ENCODE measurements around the gene NPTN.

Gene NPTN

DNA sequence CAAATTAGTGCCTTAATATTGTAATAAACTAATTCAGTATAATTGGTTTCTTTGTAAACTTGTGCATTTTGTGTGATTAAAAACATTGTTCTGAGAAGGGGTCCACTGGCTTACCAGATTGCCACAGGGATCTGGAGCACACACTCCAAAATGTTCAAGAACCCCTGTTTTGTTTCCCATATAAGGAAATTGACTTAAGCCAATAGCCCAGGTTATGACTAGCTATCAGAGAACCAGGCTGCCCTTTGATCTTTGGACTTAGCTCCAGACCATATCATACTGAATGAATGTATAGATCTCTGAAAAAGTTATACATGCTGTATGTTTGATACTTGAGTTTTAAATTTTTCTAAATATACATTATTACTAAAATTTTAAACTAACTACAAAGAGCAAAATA, 91.7 kb downstream of the NPTN start:
- H3K9me3 ChIP-seq (ENCODE audit: low read length) = no peaks in the 10 kb centered on the region
- no peak for TF ChIP-seq EZH2 (IDR thresholded peaks at IDR 0.05; ENCODE audit: borderline replicate concordance, low read length)
- no peak for TF ChIP-seq CTCF (IDR thresholded peaks at IDR 0.05; ENCODE audit: low read length)
- no peak overlapping the region for H3K4me3 ChIP-seq (ENCODE audit: low read depth, low read length, poor library complexity, severe bottlenecking)
- no peak overlapping the region for H3K27ac ChIP-seq (ENCODE audit: low read depth, low read length, poor library complexity, severe bottlenecking)
- H4K20me1 ChIP-seq (ENCODE audit: insufficient read depth, low read length) = no peaks in the 10 kb centered on the region
- H3K79me2 ChIP-seq (ENCODE audit: insufficient read depth, low read length) = no peaks in the 10 kb centered on the region
- no peaks in the 10 kb centered on the region for H3K27me3 ChIP-seq (ENCODE audit: insufficient read depth, low read length)
- H3K9ac ChIP-seq (ENCODE audit: low read length) = no peak overlapping the region
- no peaks in the 10 kb centered on the region for H3K4me1 ChIP-seq (ENCODE audit: insufficient read depth, low read length, severe bottlenecking)
- H3K4me2 ChIP-seq (ENCODE audit: low read length) = no peak overlapping the region
- H3K36me3 ChIP-seq (ENCODE audit: insufficient read depth, low read length) = no peaks in the 10 kb centered on the region
- H3F3A ChIP-seq (ENCODE audit: insufficient read depth, low read length) = no peaks in the 10 kb centered on the region
- H2AFZ ChIP-seq (ENCODE audit: low read length) = no peak overlapping the region
- H3K9me2 ChIP-seq (ENCODE audit: low read depth, low read length) = no peaks in the 10 kb centered on the region

GRCh38 chr15:73540161-73540560, 93.0 kb downstream of the NPTN start:
- Histone ChIP-seq H3K9me2 (ENCODE audit: low read depth, low read length) (no peaks in the 10 kb centered on the region), H3F3A (ENCODE audit: insufficient read depth, low read length) (no peaks in the 10 kb centered on the region), H4K20me1 (ENCODE audit: insufficient read depth, low read length) (no peaks in the 10 kb centered on the region), H3K4me3 (ENCODE audit: low read depth, low read length, poor library complexity, severe bottlenecking) (no peak overlapping the region), H3K36me3 (ENCODE audit: insufficient read depth, low read length) (no peaks in the 10 kb centered on the region), H3K4me2 (ENCODE audit: low read length) (no peak overlapping the region), H3K27ac (ENCODE audit: low read depth, low read length, poor library complexity, severe bottlenecking) (no peak overlapping the region), H3K79me2 (ENCODE audit: insufficient read depth, low read length) (no peaks in the 10 kb centered on the region), H3K27me3 (ENCODE audit: insufficient read depth, low read length) (no peaks in the 10 kb centered on the region), H3K4me1 (ENCODE audit: insufficient read depth, low read length, severe bottlenecking) (no peaks in the 10 kb centered on the region), H2AFZ (ENCODE audit: low read length) (no peak overlapping the region), H3K9me3 (ENCODE audit: low read length) (no peaks in the 10 kb centered on the region), H3K9ac (ENCODE audit: low read length) (no peak overlapping the region)
- no peak for TF ChIP-seq CTCF (IDR thresholded peaks at IDR 0.05; ENCODE audit: low read length)
- no peak for TF ChIP-seq EZH2 (IDR thresholded peaks at IDR 0.05; ENCODE audit: borderline replicate concordance, low read length)

- no peak overlapping the region for H2AFZ ChIP-seq (ENCODE audit: low read length)
- no peaks in the 10 kb centered on the region for H3F3A ChIP-seq (ENCODE audit: insufficient read depth, low read length)
- H3K27ac ChIP-seq (ENCODE audit: low read depth, low read length, poor library complexity, severe bottlenecking) = no peak overlapping the region
- H4K20me1 ChIP-seq (ENCODE audit: insufficient read depth, low read length) = no peaks in the 10 kb centered on the region
- H3K9me2 ChIP-seq (ENCODE audit: low read depth, low read length) = no peaks in the 10 kb centered on the region
- H3K79me2 ChIP-seq (ENCODE audit: insufficient read depth, low read length) = no peaks in the 10 kb centered on the region
- TF ChIP-seq CTCF (IDR thresholded peaks at IDR 0.05; ENCODE audit: low read length) (no peak), EZH2 (IDR thresholded peaks at IDR 0.05; ENCODE audit: borderline replicate concordance, low read length) (no peak)
- no peaks in the 10 kb centered on the region for H3K9me3 ChIP-seq (ENCODE audit: low read length)
- H3K4me3 ChIP-seq (ENCODE audit: low read depth, low read length, poor library complexity, severe bottlenecking) = no peak overlapping the region
- no peaks in the 10 kb centered on the region for H3K4me1 ChIP-seq (ENCODE audit: insufficient read depth, low read length, severe bottlenecking)
- H3K4me2 ChIP-seq (ENCODE audit: low read length) = no peak overlapping the region
- H3K27me3 ChIP-seq (ENCODE audit: insufficient read depth, low read length) = no peaks in the 10 kb centered on the region
- H3K9ac ChIP-seq (ENCODE audit: low read length) = no peak overlapping the region
- no peaks in the 10 kb centered on the region for H3K36me3 ChIP-seq (ENCODE audit: insufficient read depth, low read length)
Observed at GRCh38 chr15:73539212-73540128, 93.7 kb downstream of the NPTN start.

All from OCI-LY1 (cell line).